ENCODE data around the gene CFAP45. TPM values are rescaled to one million over a fixed set of nuclear protein-coding genes. Genes with fewer than 3 reads are reported as not detected.

The CFAP45 gene
- total RNA-seq, 4 donors from 2014 or later, result 0.46 to 3.0 (median 0.66) TPM

DNA sequence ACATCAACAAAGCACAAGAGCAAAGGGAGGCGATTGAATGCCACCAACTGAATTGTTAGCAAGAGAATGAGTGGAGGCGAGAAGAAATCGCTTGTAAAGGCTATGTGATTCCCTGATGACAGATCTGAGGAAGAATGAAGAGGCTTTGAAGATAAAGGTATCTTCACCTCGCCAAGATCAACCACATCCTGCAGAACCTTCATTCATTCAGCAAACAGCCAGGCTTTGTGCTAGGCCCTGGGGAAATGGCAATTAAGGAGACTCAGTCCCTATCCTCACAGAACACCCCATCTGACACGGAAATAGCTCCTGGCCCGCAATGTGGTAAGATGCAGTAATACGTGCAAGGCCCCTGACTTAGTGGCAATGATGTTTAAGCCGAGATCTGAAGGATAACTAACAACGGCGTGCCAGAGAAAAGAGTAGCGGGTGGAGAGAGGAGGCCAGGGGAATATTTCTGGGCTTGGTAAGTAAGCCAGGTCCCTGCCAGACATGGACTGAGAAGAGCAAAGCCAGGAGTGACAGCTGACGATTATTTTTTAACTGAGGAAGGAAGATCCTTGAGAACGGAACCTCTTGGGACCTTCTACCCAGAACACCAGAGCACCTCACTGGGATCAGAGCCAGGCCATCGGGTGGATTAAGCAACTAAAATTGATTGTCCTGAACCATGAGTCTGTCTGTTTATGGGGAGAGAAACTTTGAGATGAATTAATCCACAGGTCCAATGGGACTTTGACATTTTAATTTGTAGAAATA is 32.9 kb downstream of the CFAP45 start:
- intact Hi-C loops (cut with DNase I; ENCODE audit: low total_unique reads), result no loop called here
- 47 to 51% methylated on average over 14 of the region's 14 CpGs for WGBS, 2 donors
- no peak for DNase-seq (ENCODE audit: low spot score in 2 of 2)
- no peak overlapping the region for H3K4me3 ChIP-seq (ENCODE audit: low read depth, poor library complexity, severe bottlenecking)
- TF ChIP-seq POLR2A (IDR thresholded peaks at IDR 0.05), result no peak
- TF ChIP-seq, protein P1, sequence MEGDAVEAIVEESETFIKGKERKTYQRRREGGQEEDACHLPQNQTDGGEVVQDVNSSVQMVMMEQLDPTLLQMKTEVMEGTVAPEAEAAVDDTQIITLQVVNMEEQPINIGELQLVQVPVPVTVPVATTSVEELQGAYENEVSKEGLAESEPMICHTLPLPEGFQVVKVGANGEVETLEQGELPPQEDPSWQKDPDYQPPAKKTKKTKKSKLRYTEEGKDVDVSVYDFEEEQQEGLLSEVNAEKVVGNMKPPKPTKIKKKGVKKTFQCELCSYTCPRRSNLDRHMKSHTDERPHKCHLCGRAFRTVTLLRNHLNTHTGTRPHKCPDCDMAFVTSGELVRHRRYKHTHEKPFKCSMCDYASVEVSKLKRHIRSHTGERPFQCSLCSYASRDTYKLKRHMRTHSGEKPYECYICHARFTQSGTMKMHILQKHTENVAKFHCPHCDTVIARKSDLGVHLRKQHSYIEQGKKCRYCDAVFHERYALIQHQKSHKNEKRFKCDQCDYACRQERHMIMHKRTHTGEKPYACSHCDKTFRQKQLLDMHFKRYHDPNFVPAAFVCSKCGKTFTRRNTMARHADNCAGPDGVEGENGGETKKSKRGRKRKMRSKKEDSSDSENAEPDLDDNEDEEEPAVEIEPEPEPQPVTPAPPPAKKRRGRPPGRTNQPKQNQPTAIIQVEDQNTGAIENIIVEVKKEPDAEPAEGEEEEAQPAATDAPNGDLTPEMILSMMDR (IDR thresholded peaks at IDR 0.05), result no peak

DNA sequence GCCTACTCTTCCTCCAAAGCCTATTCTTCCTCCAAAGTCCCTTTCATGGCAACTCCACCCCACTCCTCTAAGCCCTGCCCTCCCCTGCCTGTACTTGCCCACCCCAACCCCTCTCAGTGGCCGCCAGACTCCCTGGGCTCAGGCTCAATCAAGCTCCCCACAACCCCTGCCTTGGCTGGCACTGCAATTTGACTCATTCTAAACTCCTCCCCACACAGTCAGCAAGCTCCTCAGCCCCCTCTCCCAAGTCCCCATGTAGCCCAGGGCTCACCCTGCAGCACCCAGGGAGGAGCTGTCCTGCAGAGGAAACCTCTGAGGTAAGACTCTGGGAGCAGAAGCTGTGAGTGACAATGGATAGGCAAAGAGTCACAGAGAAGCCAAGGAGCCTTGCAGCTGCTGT is 33.9 kb downstream of the CFAP45 start:
- WGBS, 2 donors, result 31% methylated on average over 1 of the region's 1 CpG
- DNase-seq (ENCODE audit: low spot score in 2 of 2), result no peak
- intact Hi-C loops (cut with DNase I; ENCODE audit: low total_unique reads), result no loop called here
- no peak for TF ChIP-seq POLR2A (IDR thresholded peaks at IDR 0.05)
- TF ChIP-seq, protein P1 (IDR thresholded peaks at IDR 0.05), result no peak
- H3K4me3 ChIP-seq (ENCODE audit: low read depth, poor library complexity, severe bottlenecking), result no peak overlapping the region

DNA sequence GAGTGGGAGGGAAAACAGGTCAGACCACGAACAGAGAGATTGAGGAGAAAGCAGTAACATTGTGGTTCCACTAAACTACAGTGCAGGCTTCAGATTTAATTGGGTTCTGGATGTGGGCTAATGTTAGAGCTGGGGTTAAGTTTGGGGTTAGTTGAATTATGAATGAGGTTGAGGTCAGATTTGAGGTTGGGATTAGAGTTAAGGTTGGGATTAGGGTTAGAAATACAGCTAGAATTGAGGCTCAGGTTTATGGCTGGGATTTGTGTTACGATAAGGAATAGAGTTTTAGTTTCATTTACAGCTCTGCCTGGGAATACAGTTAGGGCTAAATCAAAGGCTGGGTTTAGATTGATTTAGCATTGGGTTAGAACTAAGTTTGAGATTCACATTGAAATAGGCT is 35.7 kb downstream of the CFAP45 start:
- intact Hi-C loops (cut with DNase I; ENCODE audit: low total_unique reads), result no loop called here
- 61 to 74% methylated on average over 2 of the region's 2 CpGs for WGBS, 2 donors
- TF ChIP-seq, protein P1 (IDR thresholded peaks at IDR 0.05), result no peak
- no peak for TF ChIP-seq POLR2A (IDR thresholded peaks at IDR 0.05)
- no peak for DNase-seq (ENCODE audit: low spot score in 2 of 2)
- H3K4me3 ChIP-seq (ENCODE audit: low read depth, poor library complexity, severe bottlenecking), result no peak overlapping the region

DNA sequence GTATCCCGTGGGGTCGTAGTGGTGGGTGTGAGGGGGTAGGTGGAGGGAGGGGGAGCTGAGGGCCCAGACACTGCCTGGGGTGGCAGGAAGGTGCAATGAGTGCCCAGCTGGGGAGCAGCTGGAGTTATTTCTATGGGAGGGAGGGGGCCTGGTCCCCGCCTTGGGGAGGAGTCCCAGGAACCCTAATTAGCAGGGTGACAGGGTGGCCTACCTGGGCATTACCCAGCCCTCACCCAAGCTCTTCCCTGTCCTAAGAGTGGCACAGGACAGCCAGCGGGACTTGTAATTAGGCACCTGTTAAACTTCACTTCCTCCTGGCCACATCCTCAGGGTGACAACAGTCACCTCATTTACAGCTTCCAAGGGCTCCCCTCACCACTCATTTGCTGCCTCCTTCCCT is 37.4 kb downstream of the CFAP45 start, which contains the start of gene VSIG8:
Gene VSIG8 (minus strand): TSS at position 101 of the 400 bp plus-strand sequence. CDS start 136 bp downstream, outside the sequence.
- no peak for DNase-seq (ENCODE audit: low spot score in 2 of 2)
- WGBS, 2 donors, result 46 to 51% methylated on average over 4 of the region's 4 CpGs
- no peak for TF ChIP-seq POLR2A (IDR thresholded peaks at IDR 0.05)
- TF ChIP-seq, protein P1 (IDR thresholded peaks at IDR 0.05), result no peak
- intact Hi-C loops (cut with DNase I; ENCODE audit: low total_unique reads), result no loop called here
- H3K4me3 ChIP-seq (ENCODE audit: low read depth, poor library complexity, severe bottlenecking), result no peak within 1 kb of the TSS

DNA sequence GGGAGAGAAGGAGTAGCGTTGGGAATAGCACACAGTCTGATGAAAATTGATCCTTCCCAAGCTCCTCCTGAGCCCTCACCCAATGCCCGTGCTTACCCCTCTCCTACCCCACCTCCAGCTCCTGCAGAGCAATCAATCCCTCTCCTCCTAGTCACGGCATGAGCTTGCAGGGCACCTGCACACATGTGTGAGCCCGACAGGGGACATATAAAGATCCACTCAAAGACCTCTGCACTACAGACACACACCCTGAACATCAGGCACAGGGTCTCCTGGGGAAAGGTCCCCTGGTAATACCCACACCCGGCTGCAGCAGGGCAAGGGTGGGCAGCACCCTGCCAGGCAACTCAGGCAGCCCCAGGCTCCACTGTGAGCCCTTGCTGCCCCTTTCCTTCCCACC is 37.9 kb downstream of the CFAP45 start:
- no peak for TF ChIP-seq POLR2A (IDR thresholded peaks at IDR 0.05)
- TF ChIP-seq, protein P1 (IDR thresholded peaks at IDR 0.05), result no peak
- intact Hi-C loops (cut with DNase I; ENCODE audit: low total_unique reads), result no loop called here
- no peak overlapping the region for H3K4me3 ChIP-seq (ENCODE audit: low read depth, poor library complexity, severe bottlenecking)
- 60 to 68% methylated on average over 4 to 5 of the region's 5 CpGs for WGBS, 2 donors
- peak in 1 of 2 donors; percentile 64 for DNase-seq (ENCODE audit: low spot score in 2 of 2)

Measured in lower leg skin (tissue), 4 donors.